Ishikawa (cell line): Measurements from ENCODE around the gene ABHD16A.

Experiments
- CEBPB ChIP-seq: IDR thresholded peaks from 2 replicates; pipeline ENCODE4 v1.6.1; 2012
- CREB1 ChIP-seq: IDR thresholded peaks from 2 replicates; pipeline ENCODE4 v1.6.1; 2012; ENCODE audit warnings: low read depth
- EGR1 ChIP-seq: IDR thresholded peaks from 2 replicates; pipeline ENCODE4 v1.6.1; 2012
- EP300 ChIP-seq: IDR thresholded peaks from 2 replicates; pipeline ENCODE4 v1.6.1; 2012; ENCODE audit warnings: borderline replicate concordance
- FOXM1 ChIP-seq: IDR thresholded peaks from 2 replicates; pipeline ENCODE4 v1.6.1; 2012; ENCODE audit warnings: low read depth, borderline replicate concordance
- NFIC ChIP-seq: IDR thresholded peaks from 2 replicates; pipeline ENCODE4 v1.6.1; 2012
- RAD21 ChIP-seq: IDR thresholded peaks from 2 replicates; pipeline ENCODE4 v1.6.1; 2012; ENCODE audit warnings: low read depth
- TAF1 ChIP-seq: IDR thresholded peaks from 2 replicates; pipeline ENCODE4 v1.6.1; 2012; ENCODE audit warnings: low read depth, mild to moderate bottlenecking
- TCF12 ChIP-seq: IDR thresholded peaks from 2 replicates; pipeline ENCODE4 v1.6.1; 2012; ENCODE audit warnings: low read depth
- TEAD4 ChIP-seq: IDR thresholded peaks from 2 replicates; pipeline ENCODE4 v1.6.1; 2012
- YY1 ChIP-seq: IDR thresholded peaks from 2 replicates; pipeline ENCODE4 v1.6.1; 2012; ENCODE audit warnings: low read depth
- ZBTB7A ChIP-seq: IDR thresholded peaks from 2 replicates; pipeline ENCODE4 v1.6.1; 2012; ENCODE audit warnings: low read depth
- TF ChIP-seq, protein P1 (sequence below): IDR thresholded peaks from 2 replicates; pipeline ENCODE4 v1.6.1; 2012
- TF ChIP-seq, protein P2 (sequence below): IDR thresholded peaks from 2 replicates; pipeline ENCODE4 v1.6.1; 2012
- TF ChIP-seq, protein P3 (sequence below): IDR thresholded peaks from 2 replicates; pipeline ENCODE4 v1.6.1; 2012; ENCODE audit warnings: low read depth, mild to moderate bottlenecking

The ABHD16A gene

DNA sequence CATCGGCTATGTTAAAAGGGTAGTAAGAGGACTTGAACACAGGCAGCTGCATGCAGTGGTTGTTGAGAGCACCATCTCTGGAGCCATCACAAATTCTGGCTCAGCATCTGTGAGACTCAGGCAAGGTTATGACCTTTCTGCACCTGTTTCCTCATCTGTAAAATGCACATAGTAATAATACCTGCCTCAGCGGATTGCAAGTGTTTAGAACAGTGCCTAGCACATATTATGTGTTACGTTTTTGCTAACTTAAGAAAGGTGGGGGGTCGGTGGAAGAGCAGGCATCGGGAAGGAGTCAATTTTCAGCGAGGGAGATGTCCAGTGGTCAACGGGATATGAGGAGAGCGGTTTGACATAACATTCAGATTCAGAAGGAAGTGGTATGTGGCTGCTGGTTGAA lies 25.2 kb downstream of the ABHD16A start:
- TF ChIP-seq ZBTB7A (no peak), YY1 (no peak), RAD21 (no peak), FOXM1 (no peak), CEBPB (no peak)

DNA sequence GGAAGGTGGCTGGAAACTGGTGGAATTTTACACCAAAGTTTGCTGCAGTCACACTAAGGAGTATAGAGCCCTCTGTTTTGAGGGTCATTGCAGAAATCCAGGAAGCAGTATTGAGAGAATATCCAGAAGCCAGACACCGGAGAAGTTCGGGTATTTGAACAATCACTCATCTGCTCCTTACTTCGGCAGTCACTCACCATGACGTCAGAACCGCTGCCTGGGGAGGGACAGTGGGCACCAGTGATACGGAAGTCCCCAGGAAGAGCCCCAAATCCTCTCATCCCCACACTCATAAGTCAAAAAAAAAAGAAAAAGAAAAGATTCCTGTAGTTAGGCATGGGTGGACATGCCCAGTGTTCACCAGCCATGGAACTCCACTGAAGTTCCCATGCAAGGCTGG lies 26.2 kb downstream of the ABHD16A start:
- no peak for TF ChIP-seq TEAD4
- TF ChIP-seq CEBPB = no peak
- TF ChIP-seq TAF1 = no peak
- TF ChIP-seq EGR1 = no peak

DNA sequence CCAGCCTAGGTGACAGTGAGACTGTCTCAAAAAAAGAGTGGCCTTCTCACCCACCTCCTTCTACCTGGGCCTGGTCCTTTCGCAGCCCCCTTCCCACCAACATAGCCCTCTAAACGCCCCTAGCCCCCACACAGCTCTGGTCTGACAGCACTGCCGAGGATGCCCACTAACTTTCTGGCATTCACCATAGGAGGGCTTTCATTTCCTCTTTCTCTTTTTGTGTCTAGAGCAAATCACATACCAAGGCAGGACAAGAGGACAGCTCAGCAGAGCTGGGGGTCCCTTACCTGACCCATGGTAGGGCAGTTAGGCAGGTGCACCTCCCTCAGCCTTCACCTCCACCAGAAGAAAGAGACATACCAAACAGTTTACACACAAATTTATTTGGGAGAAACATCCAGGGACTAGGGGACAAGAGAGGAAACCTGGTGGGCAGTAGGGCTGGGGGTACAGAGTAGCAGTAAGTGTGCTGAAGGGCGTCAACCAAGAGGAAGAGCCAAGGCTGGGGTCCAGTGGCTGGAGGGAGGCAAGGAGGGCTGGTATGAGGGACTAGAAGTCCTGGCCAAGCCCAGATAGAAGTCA lies 26.7 kb downstream of the ABHD16A start:
- TF ChIP-seq, protein P1, sequence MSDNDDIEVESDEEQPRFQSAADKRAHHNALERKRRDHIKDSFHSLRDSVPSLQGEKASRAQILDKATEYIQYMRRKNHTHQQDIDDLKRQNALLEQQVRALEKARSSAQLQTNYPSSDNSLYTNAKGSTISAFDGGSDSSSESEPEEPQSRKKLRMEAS = no peak
- TF ChIP-seq, protein P2, sequence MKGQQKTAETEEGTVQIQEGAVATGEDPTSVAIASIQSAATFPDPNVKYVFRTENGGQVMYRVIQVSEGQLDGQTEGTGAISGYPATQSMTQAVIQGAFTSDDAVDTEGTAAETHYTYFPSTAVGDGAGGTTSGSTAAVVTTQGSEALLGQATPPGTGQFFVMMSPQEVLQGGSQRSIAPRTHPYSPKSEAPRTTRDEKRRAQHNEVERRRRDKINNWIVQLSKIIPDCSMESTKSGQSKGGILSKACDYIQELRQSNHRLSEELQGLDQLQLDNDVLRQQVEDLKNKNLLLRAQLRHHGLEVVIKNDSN = no peak
- TF ChIP-seq CREB1 (no peak), FOXM1 (no peak), TCF12 (no peak), NFIC (no peak), CEBPB (no peak), TEAD4 (no peak), TAF1 (no peak), RAD21 (no peak), EGR1 (no peak), EP300 (no peak)

DNA sequence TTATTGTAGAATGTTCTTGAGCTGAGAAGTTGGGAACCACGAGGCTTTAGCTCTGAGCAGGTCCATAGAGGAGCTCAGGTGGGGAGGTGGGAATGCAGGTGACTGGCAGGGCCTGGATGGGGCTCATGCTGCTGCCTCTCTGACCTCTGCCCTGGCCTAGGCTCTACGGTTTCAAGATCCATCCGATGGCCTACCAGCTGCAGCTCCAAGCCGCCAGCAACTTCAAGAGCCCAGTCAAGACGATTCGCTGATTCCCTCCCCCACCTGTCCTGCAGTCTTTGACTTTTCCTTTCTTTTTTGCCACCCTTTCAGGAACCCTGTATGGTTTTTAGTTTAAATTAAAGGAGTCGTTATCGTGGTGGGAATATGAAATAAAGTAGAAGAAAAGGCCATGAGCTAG lies 33.4 kb downstream of the ABHD16A start, which contains the start of gene LY6G5B:
TSS of gene LY6G5B (plus strand) at position 301 of the 400 bp plus-strand sequence. CDS start 975 bp downstream, outside the sequence.
- no peak for TF ChIP-seq EP300
- TF ChIP-seq, protein P2 = no peak
- TF ChIP-seq NFIC = no peak
- no peak for TF ChIP-seq YY1
- TF ChIP-seq CEBPB = no peak
- no peak for TF ChIP-seq RAD21
- TF ChIP-seq, protein P3, sequence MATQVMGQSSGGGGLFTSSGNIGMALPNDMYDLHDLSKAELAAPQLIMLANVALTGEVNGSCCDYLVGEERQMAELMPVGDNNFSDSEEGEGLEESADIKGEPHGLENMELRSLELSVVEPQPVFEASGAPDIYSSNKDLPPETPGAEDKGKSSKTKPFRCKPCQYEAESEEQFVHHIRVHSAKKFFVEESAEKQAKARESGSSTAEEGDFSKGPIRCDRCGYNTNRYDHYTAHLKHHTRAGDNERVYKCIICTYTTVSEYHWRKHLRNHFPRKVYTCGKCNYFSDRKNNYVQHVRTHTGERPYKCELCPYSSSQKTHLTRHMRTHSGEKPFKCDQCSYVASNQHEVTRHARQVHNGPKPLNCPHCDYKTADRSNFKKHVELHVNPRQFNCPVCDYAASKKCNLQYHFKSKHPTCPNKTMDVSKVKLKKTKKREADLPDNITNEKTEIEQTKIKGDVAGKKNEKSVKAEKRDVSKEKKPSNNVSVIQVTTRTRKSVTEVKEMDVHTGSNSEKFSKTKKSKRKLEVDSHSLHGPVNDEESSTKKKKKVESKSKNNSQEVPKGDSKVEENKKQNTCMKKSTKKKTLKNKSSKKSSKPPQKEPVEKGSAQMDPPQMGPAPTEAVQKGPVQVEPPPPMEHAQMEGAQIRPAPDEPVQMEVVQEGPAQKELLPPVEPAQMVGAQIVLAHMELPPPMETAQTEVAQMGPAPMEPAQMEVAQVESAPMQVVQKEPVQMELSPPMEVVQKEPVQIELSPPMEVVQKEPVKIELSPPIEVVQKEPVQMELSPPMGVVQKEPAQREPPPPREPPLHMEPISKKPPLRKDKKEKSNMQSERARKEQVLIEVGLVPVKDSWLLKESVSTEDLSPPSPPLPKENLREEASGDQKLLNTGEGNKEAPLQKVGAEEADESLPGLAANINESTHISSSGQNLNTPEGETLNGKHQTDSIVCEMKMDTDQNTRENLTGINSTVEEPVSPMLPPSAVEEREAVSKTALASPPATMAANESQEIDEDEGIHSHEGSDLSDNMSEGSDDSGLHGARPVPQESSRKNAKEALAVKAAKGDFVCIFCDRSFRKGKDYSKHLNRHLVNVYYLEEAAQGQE = no peak
- TF ChIP-seq CREB1 = no peak
- no peak for TF ChIP-seq EGR1
- TF ChIP-seq ZBTB7A = no peak
- no peak for TF ChIP-seq TAF1
- no peak for TF ChIP-seq TCF12
- TF ChIP-seq, protein P1 = no peak
- no peak for TF ChIP-seq FOXM1
- no peak for TF ChIP-seq TEAD4

DNA sequence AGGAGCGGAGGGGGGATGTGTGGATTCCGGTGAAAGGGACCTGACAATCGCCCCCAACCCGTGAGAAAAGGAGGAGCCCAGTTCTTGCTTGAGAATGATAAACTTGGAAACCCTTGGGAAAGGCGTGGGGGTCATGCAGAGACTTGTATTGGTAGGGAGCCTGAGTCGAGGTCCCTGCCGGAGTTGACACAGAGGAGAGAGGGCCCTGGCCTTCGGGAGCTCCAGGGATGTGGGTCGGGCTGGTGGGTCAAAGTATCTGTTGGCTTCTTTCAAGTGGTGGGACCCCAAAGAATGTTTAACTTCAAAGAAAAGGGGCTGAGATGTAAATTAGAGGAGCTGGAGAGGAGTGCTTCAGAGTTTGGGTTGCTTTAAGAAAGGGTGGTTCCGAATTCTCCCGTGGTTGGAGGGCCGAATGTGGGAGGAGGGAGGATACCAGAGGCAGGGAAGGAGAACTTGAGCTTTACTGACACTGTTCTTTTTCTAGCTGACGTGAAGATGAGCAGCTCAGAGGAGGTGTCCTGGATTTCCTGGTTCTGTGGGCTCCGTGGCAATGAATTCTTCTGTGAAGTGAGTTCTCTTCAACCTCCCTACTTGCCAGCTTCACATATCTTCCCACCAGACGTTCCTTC lies 36.7 kb downstream of the ABHD16A start:
- TF ChIP-seq, protein P1 = no peak
- TF ChIP-seq NFIC = no peak
- TF ChIP-seq, protein P3 = no peak
- TF ChIP-seq, protein P2 = no peak
- no peak for TF ChIP-seq YY1
- no peak for TF ChIP-seq CREB1
- TF ChIP-seq FOXM1 = no peak
- TF ChIP-seq TEAD4 = no peak
- TF ChIP-seq TCF12 = no peak
- TF ChIP-seq RAD21 = no peak
- no peak for TF ChIP-seq EGR1
- TF ChIP-seq ZBTB7A = no peak
- TF ChIP-seq CEBPB = no peak
